RPMI7951 (cell line): ENCODE results near the gene AP1G1. TPM values are rescaled to one million over a fixed set of nuclear protein-coding genes. Genes with fewer than 3 reads are reported as not detected.
"Not testable (repeated sequence)": the region's sequence is repeated elsewhere in the genome, so short reads cannot be mapped to it uniquely, and the experiment has no call there.

Experiments
- DNase-seq: peaks from one replicate; pipeline ENCODE4 v3.0.0-alpha.2; 2012; ENCODE audit warnings: low read depth
- total RNA-seq: library from RNA; depleted of rRNA; stranded (reverse); fragments of >200 nt; shearing (Covaris generic); gene quantifications from 2 replicates; pipeline ENCODE4 v1.2.3, GENCODE V29; 2014; rRNA removed

Gene AP1G1
- total RNA-seq, 1 experiment from 2014 or later = 50.7 TPM

- no peak for DNase-seq
These were observed 105.3 kb downstream of the AP1G1 start for GRCh38 chr16:71703333-71703732.

GRCh38 chr16:71700831-71701230, 107.8 kb downstream of the AP1G1 start:
- no peak for DNase-seq

GRCh38 chr16:71698491-71698890, 110.1 kb downstream of the AP1G1 start:
- DNase-seq = no peak

- DNase-seq = no peak
These were observed 115.5 kb downstream of the AP1G1 start for GRCh38 chr16:71693164-71693563.

GRCh38 chr16:71689901-71690300, 118.7 kb downstream of the AP1G1 start:
- no peak for DNase-seq

GRCh38 chr16:71687861-71688260, 120.8 kb downstream of the AP1G1 start:
- DNase-seq = no peak

GRCh38 chr16:71684280-71684679, 124.4 kb downstream of the AP1G1 start:
- DNase-seq = not testable (repeated sequence)

GRCh38 chr16:71681360-71681759, 127.3 kb downstream of the AP1G1 start:
- DNase-seq = no peak

Other genes starting within 250 kb of the AP1G1 start
- gene TAT, start 231.7 kb downstream of the AP1G1 start, total RNA-seq = not detected in 2 replicates
- gene MARVELD3, start 182.7 kb downstream of the AP1G1 start, total RNA-seq = not detected in 2 replicates
- gene PHLPP2, start 84.1 kb downstream of the AP1G1 start, total RNA-seq = 6.6 and 6.7 TPM in 2 replicates
- gene ATXN1L, start 37.1 kb upstream of the AP1G1 start, total RNA-seq = 8.7 and 8.8 TPM in 2 replicates
- 3.4 and 3.8 TPM in 2 replicates for gene ZNF821, start 75.3 kb upstream of the AP1G1 start, total RNA-seq
- gene IST1, start 86.7 kb upstream of the AP1G1 start, total RNA-seq = 160 and 186 TPM in 2 replicates
- not detected in 2 replicates for gene PKD1L3, start 191.6 kb upstream of the AP1G1 start, total RNA-seq
- gene DHODH, start 199.9 kb upstream of the AP1G1 start, total RNA-seq = 7.2 and 10.0 TPM in 2 replicates
- gene HP, start 245.7 kb upstream of the AP1G1 start, total RNA-seq = not detected in 2 replicates